ENCODE measurements around the gene DPYSL5. TPM values are rescaled to one million over a fixed set of nuclear protein-coding genes. Genes with fewer than 3 reads are reported as not detected.
"Not testable (repeated sequence)": the region's sequence is repeated elsewhere in the genome, so short reads cannot be mapped to it uniquely, and the experiment has no call there.

The DPYSL5 gene
- total RNA-seq, 1 donor from 2014 or later: not detected

DNA sequence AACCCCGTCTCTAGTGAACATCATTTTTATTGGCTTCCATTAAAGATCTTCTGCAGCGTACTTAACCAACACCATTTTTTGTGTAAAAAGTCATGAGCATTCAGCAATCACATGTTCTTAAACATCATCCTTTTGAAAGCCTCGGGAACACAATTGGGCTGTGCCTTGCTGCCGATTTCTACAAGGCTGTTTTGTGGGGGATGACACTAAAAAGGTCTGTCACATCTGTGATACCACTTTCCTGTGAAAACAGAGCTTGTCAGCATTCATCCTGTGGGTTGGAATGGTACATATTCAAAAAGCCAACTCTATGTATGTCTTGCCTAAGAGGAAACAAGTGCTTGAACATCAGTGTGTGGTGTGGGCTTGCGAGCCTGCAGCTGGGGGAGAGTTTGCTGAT is 73.4 kb downstream of the DPYSL5 start:
- H3K27me3 ChIP-seq (ENCODE audit: low read depth): peaks cover 16% of the 10 kb centered on the region
- no peaks in the 10 kb centered on the region for H3K36me3 ChIP-seq
- intact Hi-C loops (cut with DNase I): no loop called here
- no peaks in the 10 kb centered on the region for H3K4me1 ChIP-seq
- DNase-seq: no peak
- TF ChIP-seq, protein P1, sequence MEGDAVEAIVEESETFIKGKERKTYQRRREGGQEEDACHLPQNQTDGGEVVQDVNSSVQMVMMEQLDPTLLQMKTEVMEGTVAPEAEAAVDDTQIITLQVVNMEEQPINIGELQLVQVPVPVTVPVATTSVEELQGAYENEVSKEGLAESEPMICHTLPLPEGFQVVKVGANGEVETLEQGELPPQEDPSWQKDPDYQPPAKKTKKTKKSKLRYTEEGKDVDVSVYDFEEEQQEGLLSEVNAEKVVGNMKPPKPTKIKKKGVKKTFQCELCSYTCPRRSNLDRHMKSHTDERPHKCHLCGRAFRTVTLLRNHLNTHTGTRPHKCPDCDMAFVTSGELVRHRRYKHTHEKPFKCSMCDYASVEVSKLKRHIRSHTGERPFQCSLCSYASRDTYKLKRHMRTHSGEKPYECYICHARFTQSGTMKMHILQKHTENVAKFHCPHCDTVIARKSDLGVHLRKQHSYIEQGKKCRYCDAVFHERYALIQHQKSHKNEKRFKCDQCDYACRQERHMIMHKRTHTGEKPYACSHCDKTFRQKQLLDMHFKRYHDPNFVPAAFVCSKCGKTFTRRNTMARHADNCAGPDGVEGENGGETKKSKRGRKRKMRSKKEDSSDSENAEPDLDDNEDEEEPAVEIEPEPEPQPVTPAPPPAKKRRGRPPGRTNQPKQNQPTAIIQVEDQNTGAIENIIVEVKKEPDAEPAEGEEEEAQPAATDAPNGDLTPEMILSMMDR (IDR thresholded peaks at IDR 0.05): no peak
- ATAC-seq: no peak
- no peaks in the 10 kb centered on the region for H3K9me3 ChIP-seq
- no peak overlapping the region for H3K4me3 ChIP-seq
- no peak overlapping the region for H3K27ac ChIP-seq

DNA sequence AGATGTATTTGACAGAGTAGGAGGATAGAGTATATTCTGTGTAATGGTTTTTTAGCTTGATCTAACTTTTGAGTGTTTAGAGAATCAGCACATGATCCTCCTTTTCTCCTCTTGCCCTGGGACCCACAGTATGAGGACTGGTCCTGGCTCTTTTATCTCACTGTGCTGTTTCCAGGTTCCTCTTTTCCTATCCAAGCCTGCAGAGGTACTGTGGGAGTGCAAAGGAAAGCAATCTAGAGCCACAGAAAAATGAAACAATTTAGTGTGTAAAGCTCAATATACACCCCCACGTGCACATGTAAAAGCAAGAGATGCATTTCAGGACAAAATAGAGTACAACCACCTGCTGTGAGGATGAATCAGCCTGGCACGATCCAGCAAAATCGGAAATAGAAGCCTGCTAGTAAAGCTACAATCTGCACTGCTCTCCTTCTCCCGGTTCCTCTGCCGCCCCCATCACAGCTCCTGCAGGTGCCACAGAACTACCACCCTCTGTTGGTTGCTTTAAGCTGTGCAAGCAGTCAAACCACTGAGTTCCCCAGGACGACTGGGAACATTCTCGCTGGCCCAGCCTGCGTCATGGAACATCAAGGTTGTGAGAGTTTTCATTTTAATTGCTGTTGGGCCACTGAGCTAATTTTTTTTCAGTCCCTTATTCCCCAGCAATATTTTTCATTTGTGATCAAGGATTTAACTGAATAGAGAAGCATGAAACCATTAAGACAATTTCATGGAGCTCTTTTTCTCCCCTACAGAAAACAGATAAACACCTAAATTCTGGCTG is 74.7 kb downstream of the DPYSL5 start:
- DNase-seq (no peak), ATAC-seq (peak; percentile 42 to 78)
- intact Hi-C loops (cut with DNase I): no loop called here
- H3K4me3 ChIP-seq: no peak overlapping the region
- no peaks in the 10 kb centered on the region for H3K4me1 ChIP-seq
- TF ChIP-seq, protein P1 (IDR thresholded peaks at IDR 0.05): peak; percentile 47
- H3K9me3 ChIP-seq: no peaks in the 10 kb centered on the region
- peaks cover 16% of the 10 kb centered on the region for H3K27me3 ChIP-seq (ENCODE audit: low read depth)
- no peak overlapping the region for H3K27ac ChIP-seq
- no peaks in the 10 kb centered on the region for H3K36me3 ChIP-seq

DNA sequence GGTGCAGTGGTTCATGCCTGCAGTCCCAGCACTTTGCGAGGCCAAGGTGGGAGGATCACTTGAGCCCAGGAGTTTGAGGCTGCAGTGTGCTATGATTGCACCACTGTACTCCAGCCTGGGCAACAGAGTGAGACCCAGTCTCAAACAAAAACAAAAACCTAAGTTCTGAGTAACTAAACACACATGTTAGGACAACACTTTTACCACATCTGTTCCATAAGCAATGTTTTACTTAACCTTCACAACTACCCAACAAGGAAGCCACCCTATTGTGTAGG is 75.2 kb downstream of the DPYSL5 start:
- H3K4me3 ChIP-seq; H3K36me3 ChIP-seq; H3K27ac ChIP-seq; intact Hi-C loops (cut with DNase I); ATAC-seq; H3K9me3 ChIP-seq; DNase-seq; H3K4me1 ChIP-seq: not testable (repeated sequence)
- H3K27me3 ChIP-seq (ENCODE audit: low read depth): peaks cover 16% of the 10 kb centered on the region

DNA sequence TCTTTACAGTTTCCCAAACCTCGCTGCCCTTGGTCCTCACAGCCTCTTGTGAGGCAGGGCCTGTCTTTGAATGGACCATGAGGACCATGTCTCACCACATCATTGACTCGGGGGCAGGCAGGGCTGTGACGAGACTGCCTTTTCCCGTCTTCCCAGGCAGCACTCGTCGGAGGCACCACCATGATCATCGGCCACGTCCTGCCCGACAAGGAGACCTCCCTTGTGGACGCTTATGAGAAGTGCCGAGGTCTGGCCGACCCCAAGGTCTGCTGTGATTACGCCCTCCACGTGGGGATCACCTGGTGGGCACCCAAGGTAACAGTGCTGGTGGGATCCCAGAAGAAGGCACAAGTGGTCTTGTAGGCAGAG is 76.8 kb downstream of the DPYSL5 start:
- TF ChIP-seq, protein P1 (IDR thresholded peaks at IDR 0.05): no peak
- H3K27me3 ChIP-seq (ENCODE audit: low read depth): peaks cover 22% of the 10 kb centered on the region
- H3K27ac ChIP-seq: no peak overlapping the region
- H3K4me1 ChIP-seq: no peaks in the 10 kb centered on the region
- no peaks in the 10 kb centered on the region for H3K9me3 ChIP-seq
- no peak for DNase-seq
- H3K4me3 ChIP-seq: no peak overlapping the region
- no peaks in the 10 kb centered on the region for H3K36me3 ChIP-seq
- ATAC-seq: no peak
- intact Hi-C loops (cut with DNase I): no loop called here

DNA sequence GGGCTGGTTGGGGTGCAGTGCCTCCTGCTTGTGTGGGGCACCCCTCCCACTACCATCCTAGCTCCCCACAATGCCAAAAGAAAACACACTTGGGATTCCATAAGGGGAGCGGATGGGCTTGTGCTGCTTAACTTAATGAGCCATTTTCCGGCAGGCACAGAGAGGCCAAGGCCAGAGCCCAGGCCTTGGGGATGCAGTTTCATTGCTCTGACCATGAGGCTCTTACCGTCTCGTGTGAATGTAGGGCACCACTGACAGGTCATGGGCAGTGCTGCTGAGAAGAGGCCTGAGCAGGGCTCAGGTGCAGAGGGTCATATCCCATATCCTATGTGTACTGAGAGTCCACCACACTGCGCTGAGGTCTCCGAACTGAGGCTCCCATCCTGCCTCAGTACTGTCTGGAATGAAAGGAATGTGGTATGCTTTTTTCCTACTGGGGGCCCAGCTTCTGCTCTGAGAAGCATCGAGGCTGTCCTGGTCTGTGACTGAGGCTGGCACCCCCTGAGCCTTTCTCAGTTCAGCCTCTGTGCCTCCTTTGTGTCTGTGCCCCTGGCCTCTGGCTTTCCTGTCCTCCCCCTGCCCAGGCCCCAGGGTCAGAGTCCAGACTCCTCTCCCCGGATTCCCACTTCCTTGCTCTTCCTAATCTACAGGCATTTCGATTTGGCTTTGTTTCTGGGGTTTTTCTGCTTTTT is 77.3 kb downstream of the DPYSL5 start:
- intact Hi-C loops (cut with DNase I): no loop called here
- H3K4me1 ChIP-seq: no peaks in the 10 kb centered on the region
- H3K4me3 ChIP-seq: no peak overlapping the region
- no peaks in the 10 kb centered on the region for H3K36me3 ChIP-seq
- H3K9me3 ChIP-seq: no peaks in the 10 kb centered on the region
- H3K27me3 ChIP-seq (ENCODE audit: low read depth): peaks cover 24% of the 10 kb centered on the region
- no peak overlapping the region for H3K27ac ChIP-seq
- DNase-seq: no peak
- ATAC-seq: no peak
- TF ChIP-seq, protein P1 (IDR thresholded peaks at IDR 0.05): no peak

DNA sequence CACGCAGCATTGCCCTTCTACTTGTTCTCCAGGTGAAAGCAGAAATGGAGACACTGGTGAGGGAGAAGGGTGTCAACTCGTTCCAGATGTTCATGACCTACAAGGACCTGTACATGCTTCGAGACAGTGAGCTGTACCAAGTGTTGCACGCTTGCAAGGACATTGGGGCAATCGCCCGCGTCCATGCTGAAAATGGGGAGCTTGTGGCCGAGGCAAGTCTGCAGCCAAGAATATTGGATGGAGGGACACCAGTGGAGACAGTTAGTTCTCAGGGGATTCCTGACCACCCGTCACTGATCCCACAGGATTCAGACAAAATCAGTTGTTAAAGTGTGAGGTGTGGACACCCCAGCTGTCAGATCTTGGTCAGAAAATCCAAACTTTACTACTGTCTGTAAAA is 79.3 kb downstream of the DPYSL5 start:
- TF ChIP-seq, protein P1 (IDR thresholded peaks at IDR 0.05): no peak
- H3K4me3 ChIP-seq: no peak overlapping the region
- no peaks in the 10 kb centered on the region for H3K9me3 ChIP-seq
- no peaks in the 10 kb centered on the region for H3K4me1 ChIP-seq
- H3K36me3 ChIP-seq: no peaks in the 10 kb centered on the region
- H3K27me3 ChIP-seq (ENCODE audit: low read depth): peaks cover 18% of the 10 kb centered on the region
- ATAC-seq (no peak), DNase-seq (no peak)
- no peak overlapping the region for H3K27ac ChIP-seq
- intact Hi-C loops (cut with DNase I): no loop called here
